Measurements from ENCODE around the gene RHOC.
A peak's percentile ranks its signal among the peaks of the same experiment; 100 is the strongest.

RHOC gene

GRCh38 chr1:112718691-112719418 lies 11.9 kb upstream of the RHOC start:
- H3K4me3 ChIP-seq (ENCODE audit: insufficient read depth, low read depth, low read length, poor library complexity, severe bottlenecking), result no peak overlapping the region

GRCh38 chr1:112717263-112717873 lies 10.4 kb upstream of the RHOC start:
- H3K9me3 ChIP-seq (ENCODE audit: control insufficient read depth, low read length), result no peaks in the 10 kb centered on the region

More at GRCh38 chr1:112718691-112719418, 11.9 kb upstream of the RHOC start:
- Histone ChIP-seq H3K27me3 (replicated peaks; ENCODE audit: control insufficient read depth, insufficient read depth, low read length, poor library complexity, severe bottlenecking) (peaks cover 7% of the 10 kb centered on the region), H3K9me3 (ENCODE audit: control insufficient read depth, low read length) (no peaks in the 10 kb centered on the region), H3K4me1 (ENCODE audit: control insufficient read depth, insufficient read depth, low read length, poor library complexity, severe bottlenecking) (peaks cover 26% of the 10 kb centered on the region), H3K36me3 (ENCODE audit: control insufficient read depth, insufficient read depth, low read length) (no peaks in the 10 kb centered on the region), H3K27ac (ENCODE audit: insufficient read depth, low read length, poor library complexity, severe bottlenecking) (no peak overlapping the region)
- peak; percentile 47 to 67 (median 54) for DNase-seq

GRCh38 chr1:112716133-112716720 lies 9.3 kb upstream of the RHOC start:
- H3K4me3 ChIP-seq (ENCODE audit: insufficient read depth, low read depth, low read length, poor library complexity, severe bottlenecking), result peak overlapping the region; percentile 70

More at GRCh38 chr1:112717263-112717873, 10.4 kb upstream of the RHOC start:
- Histone ChIP-seq H3K36me3 (ENCODE audit: control insufficient read depth, insufficient read depth, low read length) (no peaks in the 10 kb centered on the region), H3K4me3 (ENCODE audit: insufficient read depth, low read depth, low read length, poor library complexity, severe bottlenecking) (no peak overlapping the region), H3K4me1 (ENCODE audit: control insufficient read depth, insufficient read depth, low read length, poor library complexity, severe bottlenecking) (peaks cover 26% of the 10 kb centered on the region), H3K27me3 (replicated peaks; ENCODE audit: control insufficient read depth, insufficient read depth, low read length, poor library complexity, severe bottlenecking) (peaks cover 7% of the 10 kb centered on the region), H3K27ac (ENCODE audit: insufficient read depth, low read length, poor library complexity, severe bottlenecking) (no peak overlapping the region)
- DNase-seq, result no peak

GRCh38 chr1:112715264-112716053 lies 8.5 kb upstream of the RHOC start, which contains the start of gene PPM1J:
Gene PPM1J, minus strand, starts transcription at chr1:112715332. Its CDS starts 31 bp downstream, at chr1:112715301.
- Histone ChIP-seq H3K9me3 (ENCODE audit: control insufficient read depth, low read length) (no peaks in the 10 kb centered on the region), H3K27ac (ENCODE audit: insufficient read depth, low read length, poor library complexity, severe bottlenecking) (peak within 1 kb of the TSS; percentile 48), H3K4me1 (ENCODE audit: control insufficient read depth, insufficient read depth, low read length, poor library complexity, severe bottlenecking) (peaks cover 26% of the 10 kb centered on the region), H3K27me3 (replicated peaks; ENCODE audit: control insufficient read depth, insufficient read depth, low read length, poor library complexity, severe bottlenecking) (peaks cover 7% of the 10 kb centered on the region), H3K36me3 (ENCODE audit: control insufficient read depth, insufficient read depth, low read length) (no peaks in the 10 kb centered on the region), H3K4me3 (ENCODE audit: insufficient read depth, low read depth, low read length, poor library complexity, severe bottlenecking) (peak within 1 kb of the TSS; percentile 70)
- DNase-seq, result peak; percentile 96 to 98 (median 98)

More at GRCh38 chr1:112716133-112716720, 9.3 kb upstream of the RHOC start:
- Histone ChIP-seq H3K4me1 (ENCODE audit: control insufficient read depth, insufficient read depth, low read length, poor library complexity, severe bottlenecking) (peaks cover 26% of the 10 kb centered on the region), H3K9me3 (ENCODE audit: control insufficient read depth, low read length) (no peaks in the 10 kb centered on the region), H3K27me3 (replicated peaks; ENCODE audit: control insufficient read depth, insufficient read depth, low read length, poor library complexity, severe bottlenecking) (peaks cover 7% of the 10 kb centered on the region), H3K36me3 (ENCODE audit: control insufficient read depth, insufficient read depth, low read length) (no peaks in the 10 kb centered on the region), H3K27ac (ENCODE audit: insufficient read depth, low read length, poor library complexity, severe bottlenecking) (no peak overlapping the region)
- peak; percentile 59 to 74 (median 62) for DNase-seq

GRCh38 chr1:112714313-112715263 lies 7.7 kb upstream of the RHOC start:
- H3K27ac ChIP-seq (ENCODE audit: insufficient read depth, low read length, poor library complexity, severe bottlenecking), result no peak overlapping the region
- peaks cover 26% of the 10 kb centered on the region for H3K4me1 ChIP-seq (ENCODE audit: control insufficient read depth, insufficient read depth, low read length, poor library complexity, severe bottlenecking)
- H3K4me3 ChIP-seq (ENCODE audit: insufficient read depth, low read depth, low read length, poor library complexity, severe bottlenecking), result peak overlapping the region; percentile 70
- H3K9me3 ChIP-seq (ENCODE audit: control insufficient read depth, low read length), result no peaks in the 10 kb centered on the region
- DNase-seq, result no peak
- no peaks in the 10 kb centered on the region for H3K36me3 ChIP-seq (ENCODE audit: control insufficient read depth, insufficient read depth, low read length)
- H3K27me3 ChIP-seq (replicated peaks; ENCODE audit: control insufficient read depth, insufficient read depth, low read length, poor library complexity, severe bottlenecking), result peaks cover 7% of the 10 kb centered on the region

DNA sequence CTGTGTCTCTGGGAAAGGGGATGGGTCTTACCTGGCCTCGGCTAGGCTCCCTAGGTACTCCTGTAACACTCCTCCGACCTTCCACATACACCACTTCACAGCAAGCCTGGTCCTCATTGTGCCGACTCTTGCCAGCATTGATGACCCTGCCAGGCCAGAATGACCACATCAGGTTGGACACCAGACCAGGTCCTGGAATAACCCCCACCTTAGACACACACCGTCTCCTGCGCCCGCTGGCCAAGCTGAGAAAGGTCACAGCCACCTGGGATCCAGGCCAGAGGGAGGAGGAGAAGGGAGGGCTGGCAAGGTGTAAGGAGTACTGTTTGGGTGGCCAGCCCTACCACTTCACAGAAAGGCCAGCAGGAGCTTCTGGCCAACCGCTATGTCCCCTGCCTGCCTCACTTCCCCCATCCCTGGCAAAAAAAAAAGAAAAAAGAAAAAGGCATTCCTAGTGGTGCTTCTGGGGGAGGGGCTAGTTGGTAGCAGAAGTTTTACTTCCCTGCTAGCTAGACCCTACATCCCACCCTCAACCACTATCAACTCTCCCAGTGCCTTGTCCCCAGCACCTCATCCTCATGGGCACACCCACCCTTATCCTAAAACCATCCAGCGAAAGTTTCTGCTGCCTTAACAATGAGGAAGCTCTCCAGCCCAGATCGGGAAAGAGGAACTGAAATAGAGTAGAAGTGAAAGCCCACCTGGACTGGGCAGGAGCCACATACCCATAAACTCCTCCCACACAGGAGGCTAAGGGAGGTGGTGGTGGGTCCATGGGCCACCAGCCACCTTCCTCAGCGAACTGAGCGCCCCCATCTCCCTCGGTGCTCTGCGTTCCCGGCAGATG lies 6.8 kb upstream of the RHOC start:
- Histone ChIP-seq H3K4me1 (ENCODE audit: control insufficient read depth, insufficient read depth, low read length, poor library complexity, severe bottlenecking) (peaks cover 21% of the 10 kb centered on the region), H3K27ac (ENCODE audit: insufficient read depth, low read length, poor library complexity, severe bottlenecking) (no peak overlapping the region), H3K9me3 (ENCODE audit: control insufficient read depth, low read length) (no peaks in the 10 kb centered on the region), H3K27me3 (replicated peaks; ENCODE audit: control insufficient read depth, insufficient read depth, low read length, poor library complexity, severe bottlenecking) (no peaks in the 10 kb centered on the region), H3K4me3 (ENCODE audit: insufficient read depth, low read depth, low read length, poor library complexity, severe bottlenecking) (no peak overlapping the region), H3K36me3 (ENCODE audit: control insufficient read depth, insufficient read depth, low read length) (no peaks in the 10 kb centered on the region)
- no peak for DNase-seq

DNA sequence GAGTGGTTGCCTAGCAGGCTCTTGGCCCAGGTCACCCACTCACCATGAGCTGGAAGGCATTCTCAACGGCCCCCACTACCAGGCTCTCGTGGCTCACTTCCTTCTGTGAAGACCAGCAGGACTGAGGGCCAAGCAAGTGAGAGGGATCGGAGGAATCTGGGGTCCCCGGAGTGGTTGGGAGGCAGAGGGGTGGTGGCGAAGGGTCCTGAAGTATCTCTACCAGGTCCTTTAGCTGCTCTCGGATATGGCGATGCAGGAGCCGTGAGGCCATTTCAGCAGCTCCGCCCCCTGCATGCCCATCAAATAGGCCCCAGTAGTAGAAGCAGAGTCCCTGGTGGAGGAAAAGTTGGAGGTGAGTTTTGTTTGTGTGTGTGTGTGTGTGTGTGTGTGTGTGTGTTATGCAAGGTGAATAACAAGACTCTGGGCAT lies 5.8 kb upstream of the RHOC start:
- peaks cover 21% of the 10 kb centered on the region for H3K4me1 ChIP-seq (ENCODE audit: control insufficient read depth, insufficient read depth, low read length, poor library complexity, severe bottlenecking)
- no peak overlapping the region for H3K4me3 ChIP-seq (ENCODE audit: insufficient read depth, low read depth, low read length, poor library complexity, severe bottlenecking)
- H3K9me3 ChIP-seq (ENCODE audit: control insufficient read depth, low read length), result no peaks in the 10 kb centered on the region
- H3K27me3 ChIP-seq (replicated peaks; ENCODE audit: control insufficient read depth, insufficient read depth, low read length, poor library complexity, severe bottlenecking), result no peaks in the 10 kb centered on the region
- DNase-seq, result no peak
- no peaks in the 10 kb centered on the region for H3K36me3 ChIP-seq (ENCODE audit: control insufficient read depth, insufficient read depth, low read length)
- no peak overlapping the region for H3K27ac ChIP-seq (ENCODE audit: insufficient read depth, low read length, poor library complexity, severe bottlenecking)

GRCh38 chr1:112712191-112712590 lies 5.3 kb upstream of the RHOC start:
- peaks cover 25% of the 10 kb centered on the region for H3K4me1 ChIP-seq (ENCODE audit: control insufficient read depth, insufficient read depth, low read length, poor library complexity, severe bottlenecking)
- H3K4me3 ChIP-seq (ENCODE audit: insufficient read depth, low read depth, low read length, poor library complexity, severe bottlenecking), result no peak overlapping the region
- H3K27ac ChIP-seq (ENCODE audit: insufficient read depth, low read length, poor library complexity, severe bottlenecking), result no peak overlapping the region
- H3K36me3 ChIP-seq (ENCODE audit: control insufficient read depth, insufficient read depth, low read length), result no peaks in the 10 kb centered on the region
- no peaks in the 10 kb centered on the region for H3K9me3 ChIP-seq (ENCODE audit: control insufficient read depth, low read length)
- H3K27me3 ChIP-seq (replicated peaks; ENCODE audit: control insufficient read depth, insufficient read depth, low read length, poor library complexity, severe bottlenecking), result no peaks in the 10 kb centered on the region
- no peak for DNase-seq
